ENCODE results near the gene MAVS.

The MAVS gene

GRCh38 chr20:3846740-3847428 is at the start of gene MAVS:
TSS of gene MAVS (plus strand) at chr20:3846834. CDS start at chr20:3854625, 7,791 bp downstream.
- H3K4me3 ChIP-seq (ENCODE audit: low read length), result peak within 1 kb of the TSS; percentile 88
- TF ChIP-seq, protein P1, sequence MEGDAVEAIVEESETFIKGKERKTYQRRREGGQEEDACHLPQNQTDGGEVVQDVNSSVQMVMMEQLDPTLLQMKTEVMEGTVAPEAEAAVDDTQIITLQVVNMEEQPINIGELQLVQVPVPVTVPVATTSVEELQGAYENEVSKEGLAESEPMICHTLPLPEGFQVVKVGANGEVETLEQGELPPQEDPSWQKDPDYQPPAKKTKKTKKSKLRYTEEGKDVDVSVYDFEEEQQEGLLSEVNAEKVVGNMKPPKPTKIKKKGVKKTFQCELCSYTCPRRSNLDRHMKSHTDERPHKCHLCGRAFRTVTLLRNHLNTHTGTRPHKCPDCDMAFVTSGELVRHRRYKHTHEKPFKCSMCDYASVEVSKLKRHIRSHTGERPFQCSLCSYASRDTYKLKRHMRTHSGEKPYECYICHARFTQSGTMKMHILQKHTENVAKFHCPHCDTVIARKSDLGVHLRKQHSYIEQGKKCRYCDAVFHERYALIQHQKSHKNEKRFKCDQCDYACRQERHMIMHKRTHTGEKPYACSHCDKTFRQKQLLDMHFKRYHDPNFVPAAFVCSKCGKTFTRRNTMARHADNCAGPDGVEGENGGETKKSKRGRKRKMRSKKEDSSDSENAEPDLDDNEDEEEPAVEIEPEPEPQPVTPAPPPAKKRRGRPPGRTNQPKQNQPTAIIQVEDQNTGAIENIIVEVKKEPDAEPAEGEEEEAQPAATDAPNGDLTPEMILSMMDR (IDR thresholded peaks at IDR 0.05; ENCODE audit: insufficient read depth, low read depth, low read length, missing control alignments), result no peak
- DNase-seq (ENCODE audit: low read depth), result peak; percentile 86

- peak overlapping the region; percentile 66 for H3K4me3 ChIP-seq (ENCODE audit: low read length)
- TF ChIP-seq, protein P1 (IDR thresholded peaks at IDR 0.05; ENCODE audit: insufficient read depth, low read depth, low read length, missing control alignments), result no peak
- DNase-seq (ENCODE audit: low read depth), result no peak
Measured at GRCh38 chr20:3797226-3797545, 49.4 kb upstream of the MAVS start.

DNA sequence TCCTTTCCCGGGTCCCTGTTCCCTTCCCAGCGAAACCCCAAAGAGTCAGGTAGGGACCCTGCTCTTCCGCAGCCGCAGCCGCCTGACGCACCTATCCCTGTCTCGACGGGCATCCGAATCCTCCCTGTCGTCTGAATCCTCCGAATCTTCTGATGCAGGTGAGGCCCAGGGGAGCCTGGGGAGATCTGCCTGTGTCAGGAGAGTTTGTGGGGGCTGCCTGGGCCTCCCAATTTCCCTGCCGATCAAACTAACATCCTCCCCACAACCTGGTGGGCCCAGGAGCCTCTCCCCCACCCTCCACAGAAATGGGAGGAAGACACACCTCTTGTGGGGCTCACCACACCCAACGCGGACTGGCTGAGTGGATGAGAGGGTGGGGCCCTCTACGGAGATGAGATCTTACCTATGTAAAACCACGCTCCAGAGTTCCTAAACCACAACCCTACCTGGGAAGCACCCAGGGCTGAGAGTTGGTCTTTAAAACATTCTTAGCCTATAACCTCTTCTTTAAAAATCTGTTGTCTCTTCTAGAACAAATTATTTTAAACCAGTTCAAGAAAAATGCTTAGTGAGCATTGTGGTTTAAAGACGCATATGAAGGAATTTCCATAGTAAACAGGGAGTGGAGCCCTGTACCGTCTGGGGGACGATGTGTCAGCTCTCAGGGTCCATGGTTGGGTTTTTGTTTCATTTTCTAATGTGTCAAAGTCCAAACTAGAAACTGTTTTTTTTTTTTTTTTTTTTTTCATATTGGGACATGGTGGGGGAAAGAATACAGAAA is 48.9 kb upstream of the MAVS start:
- peak; percentile 61 for DNase-seq (ENCODE audit: low read depth)
- peak overlapping the region; percentile 66 for H3K4me3 ChIP-seq (ENCODE audit: low read length)
- TF ChIP-seq, protein P1 (IDR thresholded peaks at IDR 0.05; ENCODE audit: insufficient read depth, low read depth, low read length, missing control alignments), result no peak

DNA sequence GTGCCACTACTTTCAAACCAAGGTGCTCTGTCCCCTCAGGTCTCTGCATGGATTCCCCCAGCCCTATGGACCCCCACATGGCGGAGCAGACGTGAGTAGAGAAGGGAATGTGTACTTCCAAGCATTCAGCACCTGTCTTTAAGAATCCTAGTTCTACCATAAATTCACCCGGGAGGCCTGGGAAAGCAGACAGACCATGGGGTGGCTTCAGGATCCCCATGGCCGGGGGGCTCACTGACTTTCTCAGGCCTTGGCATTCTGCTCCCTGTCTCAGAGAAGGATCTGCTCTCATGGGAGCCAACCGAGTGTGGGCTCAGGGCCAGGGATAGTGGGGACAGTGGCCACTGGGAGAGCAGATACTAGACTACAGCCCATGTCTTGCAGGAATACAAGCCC is 48.3 kb upstream of the MAVS start:
- no peak for DNase-seq (ENCODE audit: low read depth)
- TF ChIP-seq, protein P1 (IDR thresholded peaks at IDR 0.05; ENCODE audit: insufficient read depth, low read depth, low read length, missing control alignments), result no peak
- H3K4me3 ChIP-seq (ENCODE audit: low read length), result no peak overlapping the region

DNA sequence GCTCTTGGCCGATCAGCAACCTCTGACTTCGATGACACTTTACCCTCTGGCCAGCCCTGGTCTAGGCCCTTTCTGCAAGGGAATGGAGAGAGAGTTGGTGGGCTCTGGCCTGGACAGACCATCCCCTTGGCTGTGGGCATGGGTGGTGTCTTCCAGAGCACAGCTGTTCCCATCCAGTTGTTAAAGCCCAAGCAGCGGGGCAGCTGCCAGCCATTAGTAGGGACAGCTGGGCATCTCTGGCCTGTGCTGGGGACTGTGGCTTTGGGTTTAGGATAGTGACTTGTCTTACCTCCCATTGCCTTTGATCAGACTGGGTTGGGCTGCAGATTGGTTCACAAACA is 47.8 kb upstream of the MAVS start:
- H3K4me3 ChIP-seq (ENCODE audit: low read length), result no peak overlapping the region
- DNase-seq (ENCODE audit: low read depth), result no peak
- TF ChIP-seq, protein P1 (IDR thresholded peaks at IDR 0.05; ENCODE audit: insufficient read depth, low read depth, low read length, missing control alignments), result no peak

DNA sequence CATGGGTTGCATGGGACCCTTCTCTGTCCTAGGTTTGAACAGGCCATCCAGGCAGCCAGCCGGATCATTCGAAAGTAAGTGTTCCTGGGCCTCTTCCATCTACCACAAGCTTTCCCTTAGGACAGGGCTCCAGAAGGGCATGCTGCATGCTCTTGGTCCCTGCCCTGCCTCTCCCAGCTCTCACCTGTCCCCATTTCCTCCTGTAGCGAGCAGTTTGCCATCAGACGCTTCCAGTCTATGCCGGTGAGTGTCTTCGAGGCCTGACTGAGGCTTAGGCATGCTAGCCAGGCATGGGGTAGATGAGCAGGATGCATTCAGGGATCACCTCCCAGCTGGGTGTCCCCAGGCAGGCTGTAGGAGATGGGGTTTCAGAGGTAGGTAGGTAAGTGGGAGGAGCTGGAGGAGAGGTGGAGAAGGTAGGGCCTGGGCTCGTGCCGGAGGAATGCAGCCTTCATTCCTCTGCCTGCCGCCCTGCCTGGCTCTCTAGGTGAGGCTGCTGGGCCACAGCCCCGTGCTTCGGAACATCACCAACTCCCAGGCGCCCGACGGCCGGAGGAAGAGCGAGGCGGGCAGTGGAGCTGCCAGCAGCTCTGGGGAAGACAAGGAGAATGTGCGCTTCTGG is 46.3 kb upstream of the MAVS start:
- TF ChIP-seq, protein P1 (IDR thresholded peaks at IDR 0.05; ENCODE audit: insufficient read depth, low read depth, low read length, missing control alignments), result no peak
- H3K4me3 ChIP-seq (ENCODE audit: low read length), result no peak overlapping the region
- no peak for DNase-seq (ENCODE audit: low read depth)

Data from epithelial cell of esophagus (primary cell).